Muscle of leg (tissue), 11 donors: ENCODE results near the gene RAB4B. TPM values are rescaled to one million over a fixed set of nuclear protein-coding genes. Genes with fewer than 3 reads are reported as not detected.
A peak's percentile ranks its signal among the peaks of the same experiment; 100 is the strongest.
"Not testable (repeated sequence)": the region's sequence is repeated elsewhere in the genome, so short reads cannot be mapped to it uniquely, and the experiment has no call there.

Source experiments
- DNase-seq: peaks from one replicate; pipeline ENCODE4 v3.0.0; 2013
- H3K27ac ChIP-seq: one replicate; pipeline ENCODE4 v1.5.1; 2013; ENCODE audit warnings: mild to moderate bottlenecking, low read length, control low read depth
- H3K27me3 ChIP-seq: one replicate; pipeline ENCODE4 v1.6.1; 2013; ENCODE audit warnings: low read length; ENCODE audit not compliant: control insufficient read depth, insufficient read depth
- H3K36me3 ChIP-seq: one replicate; pipeline ENCODE4 v1.6.1; 2013; ENCODE audit warnings: low read length; ENCODE audit not compliant: control insufficient read depth, insufficient read depth
- H3K4me1 ChIP-seq: one replicate; pipeline ENCODE4 v1.6.1; 2013; ENCODE audit warnings: low read length; ENCODE audit not compliant: control insufficient read depth, insufficient read depth
- H3K4me3 ChIP-seq: one replicate; pipeline ENCODE4 v1.5.1; 2013; ENCODE audit warnings: low read length, control low read depth
- H3K9me3 ChIP-seq: replicated peaks from 2 replicates; pipeline ENCODE4 v1.6.1; 2013; ENCODE audit warnings: low read depth, low read length; ENCODE audit not compliant: control insufficient read depth
- WGBS: methylation state at CpG from one replicate; pipeline ENCODE4 v1.1.5; 2013; ENCODE audit warnings: missing lambda C conversion rate; ENCODE audit not compliant: insufficient coverage; 5-methylcytosine and 5-hydroxymethylcytosine counted together
- polyA plus RNA-seq, 8 donors: library from polyadenylated mRNA; unstranded; fragments of 120-200 nt; gene quantifications; one replicate each; pipeline versions ENCODE4 v1.2.1 to v1.2.3, GENCODE V29; 2013; ENCODE audit warnings: inconsistent platforms in 1 of 8, low replicate concordance in 1 of 8; ENCODE audit not compliant: insufficient read length in 8 of 8, insufficient read depth in 1 of 8
- total RNA-seq: library from RNA; stranded (reverse); fragments of 120-200 nt; gene quantifications from one replicate; pipeline ENCODE4 v1.2.4, GENCODE V29; 2013

The RAB4B gene
- total and polyA plus RNA-seq, 9 donors: 6.0 to 11.0 (median 9.6) TPM

GRCh38 chr19:40808497-40808896 is 30.4 kb downstream of the RAB4B start:
- H3K4me3 ChIP-seq: no peak overlapping the region
- H3K4me1 ChIP-seq: peaks cover 62% of the 10 kb centered on the region
- no peak for DNase-seq
- H3K9me3 ChIP-seq: no peaks in the 10 kb centered on the region
- WGBS: 97% methylated on average over 4 of the region's 5 CpGs
- H3K36me3 ChIP-seq: peaks cover 51% of the 10 kb centered on the region
- H3K27me3 ChIP-seq: peaks cover 8% of the 10 kb centered on the region
- no peak overlapping the region for H3K27ac ChIP-seq

GRCh38 chr19:40809358-40810086 is 31.5 kb downstream of the RAB4B start:
- peak; percentile 25 for DNase-seq
- 86% methylated on average over 35 of the region's 39 CpGs for WGBS
- no peak overlapping the region for H3K4me3 ChIP-seq

DNA sequence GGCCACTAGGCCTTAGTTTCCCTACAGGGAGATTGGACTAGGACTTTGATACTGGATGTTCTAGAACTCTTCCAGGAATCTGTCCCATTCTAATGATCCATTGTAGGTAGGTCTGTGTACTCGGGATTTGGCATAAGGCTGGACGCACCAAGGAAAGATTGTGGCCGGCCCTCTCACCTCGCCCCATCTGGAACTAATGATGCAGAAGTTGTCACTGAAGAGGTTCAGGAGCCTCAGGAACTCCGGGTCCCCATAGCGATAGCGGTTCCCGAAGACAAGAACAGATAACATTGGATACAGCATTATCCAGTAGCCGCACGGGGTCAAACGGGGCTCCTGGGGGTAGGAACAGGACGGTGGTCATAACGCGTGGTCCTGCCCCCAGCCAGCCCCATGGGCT is 32.1 kb downstream of the RAB4B start:
- H3K27me3 ChIP-seq: peaks cover 16% of the 10 kb centered on the region
- H3K4me1 ChIP-seq: peaks cover 46% of the 10 kb centered on the region
- H3K27ac ChIP-seq: peak overlapping the region; percentile 80
- DNase-seq: no peak
- no CpG with 5 or more reads among the region's 14 CpGs for WGBS
- peak overlapping the region; percentile 48 for H3K4me3 ChIP-seq
- peaks cover 35% of the 10 kb centered on the region for H3K36me3 ChIP-seq
- no peaks in the 10 kb centered on the region for H3K9me3 ChIP-seq

More at GRCh38 chr19:40809358-40810086, 31.5 kb downstream of the RAB4B start:
- Histone ChIP-seq H3K27ac (no peak overlapping the region), H3K27me3 (peaks cover 14% of the 10 kb centered on the region), H3K36me3 (peaks cover 42% of the 10 kb centered on the region), H3K9me3 (no peaks in the 10 kb centered on the region), H3K4me1 (peaks cover 52% of the 10 kb centered on the region)

GRCh38 chr19:40810649-40811408 is 32.8 kb downstream of the RAB4B start:
- peak overlapping the region; percentile 80 for H3K27ac ChIP-seq
- peaks cover 32% of the 10 kb centered on the region for H3K36me3 ChIP-seq
- DNase-seq: peak; percentile 86
- H3K27me3 ChIP-seq: peaks cover 16% of the 10 kb centered on the region
- peak overlapping the region; percentile 48 for H3K4me3 ChIP-seq
- peaks cover 42% of the 10 kb centered on the region for H3K4me1 ChIP-seq
- 2% methylated on average over 11 of the region's 65 CpGs for WGBS
- H3K9me3 ChIP-seq: not testable (repeated sequence)

DNA sequence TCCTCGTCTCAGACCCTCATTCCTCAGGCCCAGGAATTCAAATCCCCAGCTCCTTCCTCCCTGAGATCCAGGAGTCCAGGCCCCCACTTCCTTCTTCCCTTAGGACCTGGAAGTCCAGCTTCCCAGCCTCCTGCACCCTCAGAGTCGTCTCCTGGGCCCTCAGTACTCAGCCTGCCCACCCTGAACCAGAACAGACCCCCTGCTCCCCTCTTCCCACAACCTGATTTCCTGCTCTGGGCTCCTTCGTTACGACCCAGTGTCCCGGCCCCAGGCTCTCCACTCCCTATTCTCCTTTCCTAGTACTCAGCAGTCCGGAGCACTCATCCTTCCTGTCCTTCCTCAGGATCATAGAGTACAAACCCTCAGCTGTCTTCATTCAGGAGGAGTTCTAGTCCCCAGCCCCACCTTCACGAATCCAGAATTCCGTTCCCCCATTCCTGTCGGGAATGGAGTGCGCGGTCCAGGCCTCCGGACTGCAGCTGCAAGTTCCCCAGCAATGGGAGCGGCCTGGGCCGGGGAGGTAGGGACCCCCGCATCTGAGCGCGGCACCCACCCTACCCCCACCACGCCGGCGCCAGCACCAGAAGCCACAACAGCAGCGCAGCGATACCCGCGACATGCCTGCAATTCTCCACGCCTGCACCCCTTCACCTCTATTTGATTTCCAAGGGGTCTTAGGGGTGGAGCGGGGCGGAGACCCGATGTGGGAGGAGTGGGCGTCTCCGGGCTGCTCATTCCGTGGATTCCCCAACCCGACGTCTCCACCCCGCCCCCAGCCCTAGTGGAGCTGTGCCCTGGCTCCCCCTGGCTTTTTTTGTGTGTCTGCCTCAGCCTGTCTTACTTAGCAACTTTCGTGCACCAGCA is 33.7 kb downstream of the RAB4B start:
- peaks cover 28% of the 10 kb centered on the region for H3K36me3 ChIP-seq
- DNase-seq: peak; percentile 51
- H3K27ac ChIP-seq: peak overlapping the region; percentile 80
- H3K27me3 ChIP-seq: peaks cover 16% of the 10 kb centered on the region
- H3K4me1 ChIP-seq: peaks cover 33% of the 10 kb centered on the region
- H3K9me3 ChIP-seq: no peaks in the 10 kb centered on the region
- 4% methylated on average over 14 of the region's 35 CpGs for WGBS
- peak overlapping the region; percentile 48 for H3K4me3 ChIP-seq

GRCh38 chr19:40812571-40812970 is 34.5 kb downstream of the RAB4B start:
- not testable (repeated sequence) for DNase-seq, H3K9me3 ChIP-seq, H3K27ac ChIP-seq, H3K4me3 ChIP-seq
- Histone ChIP-seq H3K36me3 (peaks cover 20% of the 10 kb centered on the region), H3K27me3 (peaks cover 16% of the 10 kb centered on the region), H3K4me1 (peaks cover 27% of the 10 kb centered on the region)
- 80% methylated on average over 6 of the region's 7 CpGs for WGBS

DNA sequence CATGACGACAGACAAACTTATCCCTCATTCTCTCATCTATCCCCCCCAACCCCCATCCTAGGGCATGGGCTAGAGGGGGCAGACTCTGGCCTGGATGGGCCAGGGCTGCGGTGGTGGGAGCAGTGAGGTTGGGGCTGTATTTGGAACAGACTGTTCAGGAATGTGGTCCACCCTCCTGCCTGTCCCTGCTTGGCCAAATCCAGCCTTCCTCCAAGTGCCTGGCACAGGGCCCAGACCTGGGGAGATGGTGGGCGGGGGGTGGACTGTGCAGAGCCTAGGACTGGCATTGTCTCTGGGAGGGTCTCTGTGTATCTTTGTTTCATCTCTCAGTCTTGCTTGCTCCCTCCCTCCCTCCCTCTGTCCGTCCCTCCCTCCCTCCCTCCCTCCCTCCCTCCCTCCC is 35.1 kb downstream of the RAB4B start:
- Histone ChIP-seq H3K4me1 (peaks cover 27% of the 10 kb centered on the region), H3K27ac (no peak overlapping the region), H3K27me3 (peaks cover 16% of the 10 kb centered on the region), H3K9me3 (no peaks in the 10 kb centered on the region), H3K4me3 (no peak overlapping the region), H3K36me3 (peaks cover 14% of the 10 kb centered on the region)
- DNase-seq: peak; percentile 22
- no CpG with 5 or more reads among the region's 4 CpGs for WGBS

DNA sequence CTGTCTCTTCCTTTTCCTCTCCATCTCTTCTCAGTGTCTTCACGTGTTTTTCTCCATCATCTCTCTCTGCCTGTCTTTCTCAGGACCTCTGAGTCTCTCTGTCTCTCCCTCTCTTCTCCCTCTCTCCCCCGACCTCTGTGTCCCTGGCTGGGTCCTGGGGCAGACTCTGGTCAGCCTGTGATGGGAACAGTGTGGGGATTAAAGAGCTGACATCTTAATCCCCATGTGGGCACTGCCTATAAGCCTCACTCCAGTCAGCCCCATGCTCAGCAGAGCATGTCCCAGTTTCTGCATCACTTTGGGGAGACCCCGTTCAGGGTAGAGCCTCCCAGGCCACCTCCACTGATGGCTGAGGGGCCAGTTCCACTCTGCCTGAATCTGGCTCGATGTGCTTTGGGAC is 37.2 kb downstream of the RAB4B start:
- Histone ChIP-seq H3K4me3 (no peak overlapping the region), H3K4me1 (peaks cover 30% of the 10 kb centered on the region), H3K36me3 (no peaks in the 10 kb centered on the region), H3K27me3 (peaks cover 16% of the 10 kb centered on the region), H3K9me3 (no peaks in the 10 kb centered on the region), H3K27ac (no peak overlapping the region)
- no peak for DNase-seq
- WGBS: 69% methylated on average over 3 of the region's 4 CpGs

- H3K4me3 ChIP-seq: peak overlapping the region; percentile 21
- H3K4me1 ChIP-seq: peaks cover 11% of the 10 kb centered on the region
- H3K36me3 ChIP-seq, H3K27me3 ChIP-seq, H3K9me3 ChIP-seq, H3K27ac ChIP-seq: not testable (repeated sequence)
- DNase-seq: peak; percentile 74
- WGBS: 16% methylated on average over 20 of the region's 36 CpGs
Observed at GRCh38 chr19:40818480-40819399, 40.7 kb downstream of the RAB4B start.
